ENCODE data around the gene MEG3. TPM values are rescaled to one million over a fixed set of nuclear protein-coding genes. Genes with fewer than 3 reads are reported as not detected.

The MEG3 gene
- total and polyA plus RNA-seq, 9 of the 15 experiments (the other 6 are each of a cell fraction or from before 2014, with no cell fraction given), result 0.10 to 5.3 (median 1.0) TPM; not detected in 1

DNA sequence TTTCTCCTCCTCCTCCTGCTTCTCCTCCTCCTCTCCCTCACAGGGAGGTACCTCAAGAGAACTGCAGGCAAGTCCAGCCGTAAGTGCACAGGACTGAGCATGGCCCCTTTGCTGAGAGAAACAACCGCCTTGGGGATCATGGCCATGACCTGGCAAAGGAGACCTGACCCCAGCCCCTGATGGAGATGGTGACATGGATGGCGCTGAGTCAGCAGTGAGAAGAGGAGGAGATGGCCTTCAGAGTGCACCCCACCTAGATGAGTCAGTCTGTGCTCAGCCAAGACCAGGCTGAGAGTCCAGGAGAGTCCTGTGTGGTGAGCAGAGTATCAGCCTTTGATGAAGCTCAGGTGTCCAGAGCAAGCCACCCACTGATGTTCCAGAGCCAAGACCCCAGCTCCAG is 36.4 kb downstream of the MEG3 start:
- FAIRE-seq (no peak), ATAC-seq (no peak), DNase-seq (ENCODE audit: extremely low read depth in 1 of 4, low spot score in 3 of 4) (peak; percentile 21 to 36 (median 25))
- Histone ChIP-seq H3K4me3 (no peak overlapping the region), H3K9ac (ENCODE audit: insufficient read depth in 1 of 2, low read depth in 2 of 2, low read length in 2 of 2) (no peak overlapping the region), H3K9me1 (ENCODE audit: control insufficient read depth, insufficient read depth, low read length) (no peaks in the 10 kb centered on the region), H4K20me1 (replicated peaks; ENCODE audit: control insufficient read depth, insufficient read depth, low read length) (no peaks in the 10 kb centered on the region), H3K36me3 (ENCODE audit: control insufficient read depth, insufficient read depth, low read length) (no peaks in the 10 kb centered on the region), H3K4me2 (ENCODE audit: insufficient read depth, low read length) (no peak overlapping the region), H3K9me3 (replicated peaks; ENCODE audit: control insufficient read depth, insufficient read depth, low read depth, low read length) (no peaks in the 10 kb centered on the region), H2AFZ (ENCODE audit: low read depth, low read length) (0 out of 2 replicates have a peak overlapping the region, but pooled peaks have one; percentile 32), H3K27me3 (ENCODE audit: control insufficient read depth in 2 of 2, insufficient read depth in 2 of 2, low read length in 2 of 2) (no peaks in the 10 kb centered on the region), H3K27ac (ENCODE audit: extremely low read depth, low read depth, low read length) (no peak overlapping the region), H3K4me1 (replicated peaks in 1 of 2; ENCODE audit: control insufficient read depth in 2 of 2, insufficient read depth in 2 of 2, low read length in 2 of 2) (peaks cover 28 to 32% of the 10 kb centered on the region in 2 experiments), H3K79me2 (ENCODE audit: control insufficient read depth, insufficient read depth, low read length) (no peaks in the 10 kb centered on the region)
- in situ Hi-C loops (cut with MboI), result no loop called here
- no TSS peak for BruUV-seq (replicated peaks)
- WGBS (ENCODE audit: insufficient coverage, low coverage, missing lambda C conversion rate), result 33% methylated on average over 2 of the region's 3 CpGs
- ChIA-PET POLR2A (interaction anchor here (1.3 kb wide), 1 partner anchor 10 kb away, joined by 3 read pairs; no protein-coding TSS in a partner anchor), CTCF (ENCODE audit: low intra/inter-chr PET ratio) (no interaction called here)
- intact Hi-C loops (cut with micrococcal nuclease), result no loop called here
- TF ChIP-seq ARHGAP35 (IDR thresholded peaks at IDR 0.05; ENCODE audit: partially characterized antibody) (no peak), PHB2 (IDR thresholded peaks at IDR 0.05; ENCODE audit: low read depth) (no peak), TARDBP (IDR thresholded peaks at IDR 0.05) (no peak), LCOR (CRISPR knock-in tag; IDR thresholded peaks at IDR 0.05) (no peak), FOXJ2 (tag; IDR thresholded peaks at IDR 0.05) (no peak), BCOR (IDR thresholded peaks at IDR 0.05) (no peak), JUND (IDR thresholded peaks at IDR 0.05; ENCODE audit: borderline replicate concordance, low read depth, low read length) (peak; percentile 25; the same call in 1 of the 2 replicates), JUND (tag; IDR thresholded peaks at IDR 0.05; ENCODE audit: borderline replicate concordance, low read depth, low read length) (no peak), C11orf30 (IDR thresholded peaks at IDR 0.05; ENCODE audit: low read depth) (peak; percentile 86), ZNF133 (CRISPR knock-in tag; IDR thresholded peaks at IDR 0.05) (no peak), ATF6 (CRISPR knock-in tag; IDR thresholded peaks at IDR 0.05) (no peak), GTF2F1 (IDR thresholded peaks at IDR 0.05; ENCODE audit: low read depth, low read length) (no peak), ZBTB5 (IDR thresholded peaks at IDR 0.05) (no peak), XRCC3 (IDR thresholded peaks at IDR 0.05) (no peak), ZNF316 (IDR thresholded peaks at IDR 0.05) (peak; percentile 85), POLR2G (IDR thresholded peaks at IDR 0.05; ENCODE audit: low read depth, low read length) (no peak), ELF2 (CRISPR knock-in tag; IDR thresholded peaks at IDR 0.05) (no peak), POLR2H (tag; IDR thresholded peaks at IDR 0.05; ENCODE audit: low read depth) (no peak)
- TF ChIP-seq, protein P1, sequence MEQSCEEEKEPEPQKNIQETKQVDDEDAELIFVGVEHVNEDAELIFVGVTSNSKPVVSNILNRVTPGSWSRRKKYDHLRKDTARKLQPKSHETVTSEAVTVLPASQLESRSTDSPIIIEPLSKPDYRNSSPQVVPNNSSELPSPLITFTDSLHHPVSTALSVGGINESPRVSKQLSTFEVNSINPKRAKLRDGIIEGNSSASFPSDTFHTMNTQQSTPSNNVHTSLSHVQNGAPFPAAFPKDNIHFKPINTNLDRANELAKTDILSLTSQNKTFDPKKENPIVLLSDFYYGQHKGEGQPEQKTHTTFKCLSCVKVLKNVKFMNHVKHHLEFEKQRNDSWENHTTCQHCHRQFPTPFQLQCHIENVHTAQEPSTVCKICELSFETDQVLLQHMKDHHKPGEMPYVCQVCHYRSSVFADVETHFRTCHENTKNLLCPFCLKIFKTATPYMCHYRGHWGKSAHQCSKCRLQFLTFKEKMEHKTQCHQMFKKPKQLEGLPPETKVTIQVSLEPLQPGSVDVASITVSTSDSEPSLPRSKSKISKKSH (CRISPR knock-in tag; IDR thresholded peaks at IDR 0.05), result no peak
- TF ChIP-seq, protein P2, sequence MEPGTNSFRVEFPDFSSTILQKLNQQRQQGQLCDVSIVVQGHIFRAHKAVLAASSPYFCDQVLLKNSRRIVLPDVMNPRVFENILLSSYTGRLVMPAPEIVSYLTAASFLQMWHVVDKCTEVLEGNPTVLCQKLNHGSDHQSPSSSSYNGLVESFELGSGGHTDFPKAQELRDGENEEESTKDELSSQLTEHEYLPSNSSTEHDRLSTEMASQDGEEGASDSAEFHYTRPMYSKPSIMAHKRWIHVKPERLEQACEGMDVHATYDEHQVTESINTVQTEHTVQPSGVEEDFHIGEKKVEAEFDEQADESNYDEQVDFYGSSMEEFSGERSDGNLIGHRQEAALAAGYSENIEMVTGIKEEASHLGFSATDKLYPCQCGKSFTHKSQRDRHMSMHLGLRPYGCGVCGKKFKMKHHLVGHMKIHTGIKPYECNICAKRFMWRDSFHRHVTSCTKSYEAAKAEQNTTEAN (CRISPR knock-in tag; IDR thresholded peaks at IDR 0.05), result no peak

Data from K562 (cell line).